ENCODE measurements around the gene FSHR. TPM values are rescaled to one million over a fixed set of nuclear protein-coding genes. Genes with fewer than 3 reads are reported as not detected.

FSHR gene
- total RNA-seq, 6 experiments from 2014 or later = not detected

DNA sequence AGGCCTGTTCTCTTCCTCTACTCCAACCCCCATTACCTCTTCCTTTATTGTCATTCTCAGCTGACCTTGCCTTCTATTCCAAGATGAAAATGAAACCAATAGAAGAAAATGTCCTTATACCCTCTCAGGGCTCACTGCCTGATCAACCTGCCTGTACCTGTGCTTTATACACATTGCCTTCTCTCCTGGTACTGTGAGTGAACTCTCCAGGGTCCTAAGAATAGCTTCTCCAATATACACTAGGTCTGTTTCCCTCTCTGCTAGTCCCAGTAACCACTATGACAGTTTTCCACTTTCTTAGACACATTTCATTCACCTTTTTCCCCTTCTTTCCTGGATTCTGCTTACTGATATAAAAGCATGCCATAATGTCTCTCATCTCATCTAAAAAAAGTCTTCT is 85.7 kb downstream of the FSHR start:
- Mint-ChIP-seq H3K36me3 (ENCODE audit: low read depth) (no peaks in the 10 kb centered on the region), H3K4me1 (ENCODE audit: low read depth) (no peaks in the 10 kb centered on the region), H3K27me3 (ENCODE audit: insufficient read depth) (no peaks in the 10 kb centered on the region), H3K9me3 (peaks cover 30% of the 10 kb centered on the region), H3K4me3 (no peak overlapping the region), H3K27ac (no peak overlapping the region)
- TF ChIP-seq, protein P1, sequence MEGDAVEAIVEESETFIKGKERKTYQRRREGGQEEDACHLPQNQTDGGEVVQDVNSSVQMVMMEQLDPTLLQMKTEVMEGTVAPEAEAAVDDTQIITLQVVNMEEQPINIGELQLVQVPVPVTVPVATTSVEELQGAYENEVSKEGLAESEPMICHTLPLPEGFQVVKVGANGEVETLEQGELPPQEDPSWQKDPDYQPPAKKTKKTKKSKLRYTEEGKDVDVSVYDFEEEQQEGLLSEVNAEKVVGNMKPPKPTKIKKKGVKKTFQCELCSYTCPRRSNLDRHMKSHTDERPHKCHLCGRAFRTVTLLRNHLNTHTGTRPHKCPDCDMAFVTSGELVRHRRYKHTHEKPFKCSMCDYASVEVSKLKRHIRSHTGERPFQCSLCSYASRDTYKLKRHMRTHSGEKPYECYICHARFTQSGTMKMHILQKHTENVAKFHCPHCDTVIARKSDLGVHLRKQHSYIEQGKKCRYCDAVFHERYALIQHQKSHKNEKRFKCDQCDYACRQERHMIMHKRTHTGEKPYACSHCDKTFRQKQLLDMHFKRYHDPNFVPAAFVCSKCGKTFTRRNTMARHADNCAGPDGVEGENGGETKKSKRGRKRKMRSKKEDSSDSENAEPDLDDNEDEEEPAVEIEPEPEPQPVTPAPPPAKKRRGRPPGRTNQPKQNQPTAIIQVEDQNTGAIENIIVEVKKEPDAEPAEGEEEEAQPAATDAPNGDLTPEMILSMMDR (IDR thresholded peaks at IDR 0.05) = no peak
- no peak for DNase-seq

DNA sequence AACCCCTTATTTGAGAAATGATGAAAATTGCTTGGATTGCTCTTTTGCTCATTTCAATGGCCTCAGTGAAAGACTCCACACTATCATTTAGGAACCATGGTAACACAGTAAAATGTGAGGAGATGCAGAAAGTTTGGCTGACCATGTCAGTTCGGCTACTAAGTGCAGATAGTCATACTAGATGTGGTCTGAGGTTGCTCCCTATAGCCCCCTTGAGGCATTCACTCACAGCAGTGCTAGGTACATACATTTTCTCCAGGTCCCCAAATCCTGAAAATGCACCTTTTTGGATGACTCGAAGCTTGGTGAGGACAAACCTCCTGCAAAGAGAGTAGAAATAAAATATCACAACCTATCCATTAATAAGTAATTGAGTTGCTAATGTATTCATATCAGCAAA is 86.3 kb downstream of the FSHR start:
- no peak overlapping the region for H3K27ac Mint-ChIP-seq
- H3K36me3 Mint-ChIP-seq (ENCODE audit: low read depth) = no peaks in the 10 kb centered on the region
- H3K27me3 Mint-ChIP-seq (ENCODE audit: insufficient read depth) = no peaks in the 10 kb centered on the region
- no peaks in the 10 kb centered on the region for H3K4me1 Mint-ChIP-seq (ENCODE audit: low read depth)
- TF ChIP-seq, protein P1 (IDR thresholded peaks at IDR 0.05) = no peak
- H3K4me3 Mint-ChIP-seq = no peak overlapping the region
- no peak for DNase-seq
- peaks cover 25% of the 10 kb centered on the region for H3K9me3 Mint-ChIP-seq

DNA sequence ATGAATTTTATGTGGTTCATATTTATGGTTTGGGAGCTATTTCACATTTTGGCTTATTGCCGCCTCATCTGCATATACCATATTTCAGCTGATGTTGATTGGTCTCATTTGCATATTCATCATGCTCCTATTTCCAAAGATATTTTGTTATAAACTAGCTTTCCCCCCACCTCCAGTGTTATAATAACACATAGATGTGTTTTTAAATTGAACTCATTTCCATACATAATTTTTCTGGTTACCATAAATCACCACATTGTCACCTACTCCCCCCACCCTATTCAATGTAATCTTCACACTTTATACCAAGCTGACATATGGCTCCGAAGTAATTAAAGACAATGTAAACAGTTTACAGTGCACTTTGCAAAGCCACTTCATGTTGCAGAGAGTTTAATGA is 101.2 kb downstream of the FSHR start:
- peaks cover 3% of the 10 kb centered on the region; the same call in 1 of the 2 replicates for H3K36me3 Mint-ChIP-seq (ENCODE audit: low read depth)
- DNase-seq = no peak
- H3K27ac Mint-ChIP-seq = no peak overlapping the region
- no peaks in the 10 kb centered on the region for H3K4me1 Mint-ChIP-seq (ENCODE audit: low read depth)
- TF ChIP-seq, protein P1 (IDR thresholded peaks at IDR 0.05) = no peak
- H3K4me3 Mint-ChIP-seq = no peak overlapping the region
- no peaks in the 10 kb centered on the region; the same call in 1 of the 2 replicates for H3K27me3 Mint-ChIP-seq (ENCODE audit: insufficient read depth)
- H3K9me3 Mint-ChIP-seq = peaks cover 40% of the 10 kb centered on the region

DNA sequence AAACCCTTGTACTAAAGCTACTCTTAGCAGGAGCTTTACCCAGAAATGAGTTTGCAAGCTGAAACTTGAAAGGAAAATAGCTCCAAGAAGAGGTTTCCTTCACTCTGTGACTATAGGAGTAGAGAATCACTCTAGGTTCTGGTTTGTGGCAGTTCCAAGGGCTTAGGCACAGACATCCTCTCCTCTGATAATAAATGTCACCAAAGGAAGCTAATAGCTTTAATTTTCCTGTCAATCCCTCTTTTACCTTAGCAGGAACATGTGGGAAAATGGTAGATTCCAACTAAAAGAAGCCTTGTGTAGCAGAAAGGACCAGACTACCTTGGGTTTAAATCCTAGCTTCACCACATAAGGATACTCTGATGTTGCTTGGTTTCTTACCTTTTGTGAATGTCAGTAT is 104.0 kb downstream of the FSHR start:
- no peak overlapping the region for H3K4me3 Mint-ChIP-seq
- no peaks in the 10 kb centered on the region; the same call in 1 of the 2 replicates for H3K27me3 Mint-ChIP-seq (ENCODE audit: insufficient read depth)
- H3K27ac Mint-ChIP-seq = no peak overlapping the region
- TF ChIP-seq, protein P1 (IDR thresholded peaks at IDR 0.05) = no peak
- no peak for DNase-seq
- H3K36me3 Mint-ChIP-seq (ENCODE audit: low read depth) = no peaks in the 10 kb centered on the region
- H3K9me3 Mint-ChIP-seq = peaks cover 39% of the 10 kb centered on the region
- H3K4me1 Mint-ChIP-seq (ENCODE audit: low read depth) = no peaks in the 10 kb centered on the region

DNA sequence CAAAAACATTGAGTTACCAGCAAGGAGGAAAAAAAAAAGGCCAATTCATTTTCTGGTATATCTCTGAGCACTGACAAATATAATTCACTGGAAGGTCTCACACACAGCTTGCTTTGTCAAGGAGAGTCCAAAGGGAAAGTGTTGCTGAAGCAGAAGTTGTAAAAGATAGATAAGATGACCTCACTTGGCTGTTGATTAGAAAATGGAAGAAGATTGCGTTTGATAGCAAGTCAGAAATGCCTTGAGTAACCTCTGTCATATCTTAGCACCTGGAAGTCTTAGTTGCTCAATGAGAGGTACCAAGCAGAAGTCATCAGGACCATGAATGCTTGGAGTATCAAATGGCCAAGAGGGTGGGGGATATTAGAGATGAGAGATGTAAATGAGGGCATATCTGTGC is 105.2 kb downstream of the FSHR start:
- H3K27me3 Mint-ChIP-seq (ENCODE audit: insufficient read depth) = no peaks in the 10 kb centered on the region; the same call in 1 of the 2 replicates
- no peaks in the 10 kb centered on the region for H3K36me3 Mint-ChIP-seq (ENCODE audit: low read depth)
- H3K9me3 Mint-ChIP-seq = peaks cover 32% of the 10 kb centered on the region
- H3K4me1 Mint-ChIP-seq (ENCODE audit: low read depth) = no peaks in the 10 kb centered on the region
- DNase-seq = no peak
- no peak overlapping the region for H3K27ac Mint-ChIP-seq
- TF ChIP-seq, protein P1 (IDR thresholded peaks at IDR 0.05) = no peak
- H3K4me3 Mint-ChIP-seq = no peak overlapping the region

DNA sequence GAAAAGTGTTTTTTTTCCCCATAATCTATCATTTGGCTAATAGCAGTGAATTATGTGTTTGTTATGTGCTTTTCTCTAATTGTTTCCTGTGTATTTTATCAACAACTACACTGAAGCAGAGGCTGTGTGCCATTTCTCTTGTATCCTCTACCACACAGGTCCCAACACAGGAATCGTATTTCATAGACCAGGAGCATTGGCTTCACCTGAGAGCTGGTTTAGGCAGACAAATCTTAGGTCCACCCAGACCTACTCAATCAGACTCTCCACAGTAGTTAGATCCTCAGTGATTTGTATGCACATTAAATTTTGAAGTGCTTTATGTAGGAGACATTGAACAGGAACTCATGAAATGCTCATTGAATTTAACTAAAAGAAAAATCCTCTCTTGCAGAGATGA is 109.2 kb downstream of the FSHR start:
- Mint-ChIP-seq H3K4me3 (no peak overlapping the region), H3K27me3 (ENCODE audit: insufficient read depth) (no peaks in the 10 kb centered on the region; the same call in none of the 2 replicates), H3K9me3 (peaks cover 45% of the 10 kb centered on the region), H3K27ac (no peak overlapping the region), H3K4me1 (ENCODE audit: low read depth) (no peaks in the 10 kb centered on the region), H3K36me3 (ENCODE audit: low read depth) (no peaks in the 10 kb centered on the region)
- no peak for DNase-seq
- TF ChIP-seq, protein P1 (IDR thresholded peaks at IDR 0.05) = no peak

All from HFFc6 (cell line).